ENCODE measurements around the gene ACACB. TPM values are rescaled to one million over a fixed set of nuclear protein-coding genes. Genes with fewer than 3 reads are reported as not detected.

The ACACB gene
- 1.5 and 2.8 TPM in 2 replicates for total RNA-seq (2012; rRNA removed)

- H3K4me1 ChIP-seq (ENCODE audit: control insufficient read depth, insufficient read depth, low read length): peaks cover 12% of the 10 kb centered on the region
Measured at GRCh38 chr12:109115758-109116610, at the start of gene ACACB. Gene ACACB (plus strand): TSS chr12:109116587. CDS start chr12:109139406, 22,819 bp downstream.

GRCh38 chr12:109069307-109070271 is 46.8 kb upstream of the ACACB start:
- no peaks in the 10 kb centered on the region for H3K4me1 ChIP-seq (ENCODE audit: control insufficient read depth, insufficient read depth, low read length)
- no peak overlapping the region for H3K9ac ChIP-seq (ENCODE audit: low read depth, low read length)
- peaks cover 33% of the 10 kb centered on the region for H3K36me3 ChIP-seq (ENCODE audit: insufficient read depth, low read length)
- H3K4me2 ChIP-seq (ENCODE audit: low read length): no peak overlapping the region
- no peak overlapping the region for H3K4me3 ChIP-seq (ENCODE audit: low read length)
- H3K9me3 ChIP-seq (replicated peaks; ENCODE audit: low read length): no peaks in the 10 kb centered on the region
- H3K27me3 ChIP-seq (ENCODE audit: control insufficient read depth, insufficient read depth, low read length): no peaks in the 10 kb centered on the region

More at GRCh38 chr12:109115758-109116610, at the start of gene ACACB:
- H3K36me3 ChIP-seq (ENCODE audit: insufficient read depth, low read length): no peaks in the 10 kb centered on the region
- no peak within 1 kb of the TSS for H3K4me2 ChIP-seq (ENCODE audit: low read length)
- no peaks in the 10 kb centered on the region for H3K27me3 ChIP-seq (ENCODE audit: control insufficient read depth, insufficient read depth, low read length)
- no peaks in the 10 kb centered on the region for H3K9me3 ChIP-seq (replicated peaks; ENCODE audit: low read length)
- no peak within 1 kb of the TSS for H3K4me3 ChIP-seq (ENCODE audit: low read length)
- no peak within 1 kb of the TSS for H3K9ac ChIP-seq (ENCODE audit: low read depth, low read length)

DNA sequence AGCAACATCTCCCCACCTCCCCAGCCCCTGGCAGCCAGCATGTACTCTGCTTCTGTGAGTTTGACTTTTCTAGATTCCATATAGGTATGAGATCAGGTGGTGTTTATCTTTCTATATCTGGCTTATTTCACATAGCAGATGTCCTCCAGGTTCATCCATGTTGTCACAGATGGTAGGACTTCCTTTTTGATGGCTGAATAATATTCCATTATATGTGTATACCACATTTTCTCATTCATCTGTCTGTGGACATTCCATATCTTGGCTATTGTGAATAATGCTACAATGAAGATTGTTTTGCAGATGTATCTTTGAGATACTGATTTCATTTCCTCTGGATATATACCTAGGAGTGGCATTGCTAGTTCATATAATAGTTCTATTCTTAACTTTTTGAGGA is 41.5 kb upstream of the ACACB start:
- no peaks in the 10 kb centered on the region for H3K27me3 ChIP-seq (ENCODE audit: control insufficient read depth, insufficient read depth, low read length)
- no peak overlapping the region for H3K4me2 ChIP-seq (ENCODE audit: low read length)
- peaks cover 32% of the 10 kb centered on the region for H3K36me3 ChIP-seq (ENCODE audit: insufficient read depth, low read length)
- H3K9me3 ChIP-seq (replicated peaks; ENCODE audit: low read length): no peaks in the 10 kb centered on the region
- no peaks in the 10 kb centered on the region for H3K4me1 ChIP-seq (ENCODE audit: control insufficient read depth, insufficient read depth, low read length)
- H3K4me3 ChIP-seq (ENCODE audit: low read length): no peak overlapping the region
- H3K9ac ChIP-seq (ENCODE audit: low read depth, low read length): no peak overlapping the region

DNA sequence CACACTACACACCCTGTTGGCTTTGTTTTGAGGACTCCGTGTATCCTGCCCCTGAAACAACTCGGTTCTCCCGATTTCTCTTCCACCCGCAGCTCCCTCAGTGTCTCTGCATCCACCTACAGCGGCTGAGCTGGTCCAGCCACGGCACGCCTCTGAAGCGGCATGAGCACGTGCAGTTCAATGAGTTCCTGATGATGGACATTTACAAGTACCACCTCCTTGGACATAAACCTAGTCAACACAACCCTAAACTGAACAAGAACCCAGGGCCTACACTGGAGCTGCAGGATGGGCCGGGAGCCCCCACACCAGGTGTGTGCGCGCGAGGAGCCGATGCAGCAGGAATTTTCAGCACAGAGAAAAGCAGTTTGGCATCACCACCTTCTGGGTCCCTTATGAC is 33.6 kb upstream of the ACACB start:
- H3K4me2 ChIP-seq (ENCODE audit: low read length): no peak overlapping the region
- H3K27me3 ChIP-seq (ENCODE audit: control insufficient read depth, insufficient read depth, low read length): no peaks in the 10 kb centered on the region
- peaks cover 39% of the 10 kb centered on the region for H3K36me3 ChIP-seq (ENCODE audit: insufficient read depth, low read length)
- H3K9me3 ChIP-seq (replicated peaks; ENCODE audit: low read length): no peaks in the 10 kb centered on the region
- no peak overlapping the region for H3K4me3 ChIP-seq (ENCODE audit: low read length)
- no peak overlapping the region for H3K9ac ChIP-seq (ENCODE audit: low read depth, low read length)
- H3K4me1 ChIP-seq (ENCODE audit: control insufficient read depth, insufficient read depth, low read length): no peaks in the 10 kb centered on the region

DNA sequence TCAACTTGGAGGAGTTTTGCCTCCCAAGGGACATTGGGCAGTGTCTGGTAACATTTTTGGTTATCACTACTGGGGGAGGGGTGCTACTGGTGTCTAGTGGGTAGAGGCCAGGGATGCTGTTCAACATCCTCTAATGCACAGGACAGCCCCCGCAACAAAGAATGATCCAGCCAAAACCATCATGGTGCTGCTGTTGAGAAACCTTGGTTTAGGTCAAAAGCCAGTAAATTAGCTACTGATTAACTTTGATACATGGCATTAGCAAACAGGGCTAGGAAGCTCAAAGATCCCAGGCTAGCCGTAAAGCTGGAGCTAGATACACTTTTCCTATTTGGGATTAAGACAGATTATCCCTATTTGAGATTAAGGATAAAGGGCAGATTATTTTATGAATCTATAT is 32.0 kb upstream of the ACACB start:
- Histone ChIP-seq H3K9ac (ENCODE audit: low read depth, low read length) (no peak overlapping the region), H3K9me3 (replicated peaks; ENCODE audit: low read length) (no peaks in the 10 kb centered on the region), H3K4me2 (ENCODE audit: low read length) (no peak overlapping the region), H3K36me3 (ENCODE audit: insufficient read depth, low read length) (peaks cover 52% of the 10 kb centered on the region), H3K27me3 (ENCODE audit: control insufficient read depth, insufficient read depth, low read length) (no peaks in the 10 kb centered on the region), H3K4me3 (ENCODE audit: low read length) (no peak overlapping the region), H3K4me1 (ENCODE audit: control insufficient read depth, insufficient read depth, low read length) (no peaks in the 10 kb centered on the region)

- no peaks in the 10 kb centered on the region for H3K4me1 ChIP-seq (ENCODE audit: control insufficient read depth, insufficient read depth, low read length)
- no peaks in the 10 kb centered on the region for H3K9me3 ChIP-seq (replicated peaks; ENCODE audit: low read length)
- H3K9ac ChIP-seq (ENCODE audit: low read depth, low read length): no peak overlapping the region
- no peak overlapping the region for H3K4me2 ChIP-seq (ENCODE audit: low read length)
- no peaks in the 10 kb centered on the region for H3K27me3 ChIP-seq (ENCODE audit: control insufficient read depth, insufficient read depth, low read length)
- no peak overlapping the region for H3K4me3 ChIP-seq (ENCODE audit: low read length)
- H3K36me3 ChIP-seq (ENCODE audit: insufficient read depth, low read length): peaks cover 55% of the 10 kb centered on the region
Measured at GRCh38 chr12:109085590-109085989, 30.8 kb upstream of the ACACB start.

DNA sequence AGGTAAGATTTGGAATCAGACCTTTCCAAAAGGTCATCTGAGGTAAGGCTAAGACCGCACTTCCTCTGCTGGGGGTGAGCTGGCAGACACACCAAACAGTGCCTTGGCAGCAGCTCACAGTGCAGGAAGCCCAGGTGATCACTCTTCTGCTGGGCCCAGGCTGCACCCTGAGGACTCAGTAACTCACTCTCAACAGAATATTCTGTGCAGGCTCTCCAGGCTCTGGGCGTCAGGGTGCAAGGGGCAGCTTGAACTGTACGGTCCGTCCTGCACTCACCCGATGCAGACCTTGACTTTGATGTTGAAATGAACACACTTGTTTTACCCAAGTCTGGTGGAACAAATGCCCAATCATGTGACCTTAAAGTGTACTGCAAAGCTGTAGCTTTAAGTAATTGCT is 29.1 kb upstream of the ACACB start:
- Histone ChIP-seq H3K4me2 (ENCODE audit: low read length) (no peak overlapping the region), H3K9me3 (replicated peaks; ENCODE audit: low read length) (no peaks in the 10 kb centered on the region), H3K4me3 (ENCODE audit: low read length) (no peak overlapping the region), H3K4me1 (ENCODE audit: control insufficient read depth, insufficient read depth, low read length) (peaks cover 7% of the 10 kb centered on the region), H3K9ac (ENCODE audit: low read depth, low read length) (no peak overlapping the region), H3K27me3 (ENCODE audit: control insufficient read depth, insufficient read depth, low read length) (no peaks in the 10 kb centered on the region), H3K36me3 (ENCODE audit: insufficient read depth, low read length) (peaks cover 52% of the 10 kb centered on the region)

DNA sequence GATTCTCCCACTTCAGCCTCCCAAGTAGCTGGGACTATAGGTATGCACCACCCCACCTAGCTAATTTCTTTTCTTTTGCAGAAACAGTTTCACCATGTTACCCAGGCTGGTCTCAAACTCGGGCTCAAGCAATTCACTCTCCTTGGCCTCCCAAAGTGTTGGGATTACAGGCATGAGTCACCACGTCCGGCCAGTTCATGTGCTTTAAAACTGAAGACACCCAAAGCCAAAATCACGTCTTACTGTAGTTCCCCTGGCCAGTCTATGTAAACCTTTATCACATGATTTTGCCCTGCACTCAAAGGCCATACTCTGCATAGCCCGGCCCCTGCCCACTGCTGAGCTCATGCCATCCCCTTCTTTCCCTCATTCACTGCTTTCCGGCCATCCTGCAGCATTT is 27.6 kb upstream of the ACACB start:
- H3K9me3 ChIP-seq (replicated peaks; ENCODE audit: low read length): no peaks in the 10 kb centered on the region
- H3K9ac ChIP-seq (ENCODE audit: low read depth, low read length): no peak overlapping the region
- H3K4me1 ChIP-seq (ENCODE audit: control insufficient read depth, insufficient read depth, low read length): peaks cover 17% of the 10 kb centered on the region
- no peak overlapping the region for H3K4me2 ChIP-seq (ENCODE audit: low read length)
- H3K4me3 ChIP-seq (ENCODE audit: low read length): no peak overlapping the region
- H3K36me3 ChIP-seq (ENCODE audit: insufficient read depth, low read length): peaks cover 39% of the 10 kb centered on the region
- no peaks in the 10 kb centered on the region for H3K27me3 ChIP-seq (ENCODE audit: control insufficient read depth, insufficient read depth, low read length)

GRCh38 chr12:109089683-109090082 is 26.7 kb upstream of the ACACB start:
- Histone ChIP-seq H3K36me3 (ENCODE audit: insufficient read depth, low read length) (peaks cover 39% of the 10 kb centered on the region), H3K27me3 (ENCODE audit: control insufficient read depth, insufficient read depth, low read length) (no peaks in the 10 kb centered on the region), H3K4me1 (ENCODE audit: control insufficient read depth, insufficient read depth, low read length) (peaks cover 17% of the 10 kb centered on the region), H3K4me3 (ENCODE audit: low read length) (no peak overlapping the region), H3K9ac (ENCODE audit: low read depth, low read length) (no peak overlapping the region), H3K4me2 (ENCODE audit: low read length) (no peak overlapping the region), H3K9me3 (replicated peaks; ENCODE audit: low read length) (no peaks in the 10 kb centered on the region)

DNA sequence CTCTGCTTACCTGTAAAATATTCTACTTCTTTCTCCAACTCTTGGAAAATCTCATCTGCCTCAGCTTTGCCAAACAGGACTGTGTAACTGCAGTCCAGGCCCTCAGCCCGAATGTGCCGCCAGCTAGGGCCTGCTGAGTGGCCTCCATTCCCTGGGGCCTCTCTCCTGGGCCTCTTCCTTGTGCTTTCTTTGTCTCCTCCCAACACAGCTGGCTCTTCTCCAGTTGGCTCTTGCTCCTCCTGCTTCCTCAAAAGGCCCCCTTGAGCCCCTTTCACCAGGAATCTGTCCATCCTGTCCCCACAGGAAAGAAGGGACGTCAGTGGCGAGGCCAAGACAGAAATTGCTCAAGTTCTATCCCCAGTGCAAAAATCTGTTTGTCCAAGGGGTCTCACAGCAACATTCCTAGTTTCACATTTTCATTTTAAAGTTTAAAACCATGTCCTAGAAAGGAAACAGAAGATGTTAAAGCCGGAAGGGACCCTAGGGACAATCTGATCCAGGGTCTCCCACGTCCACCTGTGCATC is 23.8 kb upstream of the ACACB start:
- peak overlapping the region; percentile 90 for H3K4me2 ChIP-seq (ENCODE audit: low read length)

More for the DNA sequence above, 23.8 kb upstream of the ACACB start:
- Histone ChIP-seq H3K36me3 (ENCODE audit: insufficient read depth, low read length) (peaks cover 19% of the 10 kb centered on the region), H3K4me1 (ENCODE audit: control insufficient read depth, insufficient read depth, low read length) (peaks cover 17% of the 10 kb centered on the region), H3K4me3 (ENCODE audit: low read length) (peak overlapping the region; percentile 75), H3K9ac (ENCODE audit: low read depth, low read length) (peak overlapping the region; percentile 82), H3K27me3 (ENCODE audit: control insufficient read depth, insufficient read depth, low read length) (no peaks in the 10 kb centered on the region), H3K9me3 (replicated peaks; ENCODE audit: low read length) (no peaks in the 10 kb centered on the region)
